ENCODE measurements around the gene PRSS36.

The PRSS36 gene

GRCh38 chr16:31113121-31114120, 36.4 kb downstream of the PRSS36 start:
- Histone ChIP-seq H3K4me3 (no peak overlapping the region), H3K9me3 (ENCODE audit: low read depth, low read length) (no peaks in the 10 kb centered on the region), H3K36me3 (ENCODE audit: insufficient read depth, low read length) (peaks cover 27% of the 10 kb centered on the region; the same call in 1 of the 2 replicates), H3K27ac (0 out of 2 replicates have a peak overlapping the region, but pooled peaks have one; percentile 21), H3K9ac (ENCODE audit: insufficient read length) (no peak overlapping the region)
- TF ChIP-seq FOXP2 (optimal IDR thresholded peaks at IDR 0.05; ENCODE audit: control extremely low read depth, extremely low read length, insufficient read depth) = no peak
- TF ChIP-seq POLR2AphosphoS5 (IDR thresholded peaks at IDR 0.05; ENCODE audit: borderline replicate concordance, low read depth, low read length) = no peak
- TF ChIP-seq EZH2 (IDR thresholded peaks at IDR 0.05) = no peak
- DNase-seq (ENCODE audit: low read depth, low spot score) = no peak

- H3K4me3 ChIP-seq = no peak overlapping the region
- H3K36me3 ChIP-seq (ENCODE audit: insufficient read depth, low read length) = peaks cover 27% of the 10 kb centered on the region; the same call in 1 of the 2 replicates
- H3K27ac ChIP-seq = no peak overlapping the region
- no peak overlapping the region for H3K9ac ChIP-seq (ENCODE audit: insufficient read length)
- TF ChIP-seq FOXP2 (optimal IDR thresholded peaks at IDR 0.05; ENCODE audit: control extremely low read depth, extremely low read length, insufficient read depth) (no peak), POLR2AphosphoS5 (IDR thresholded peaks at IDR 0.05; ENCODE audit: borderline replicate concordance, low read depth, low read length) (no peak), EZH2 (IDR thresholded peaks at IDR 0.05) (no peak)
- DNase-seq (ENCODE audit: low read depth, low spot score) = no peak
- H3K9me3 ChIP-seq (ENCODE audit: low read depth, low read length) = no peaks in the 10 kb centered on the region
These were observed 37.2 kb downstream of the PRSS36 start for GRCh38 chr16:31112711-31113110.

GRCh38 chr16:31111881-31112466, 37.9 kb downstream of the PRSS36 start:
- no peak overlapping the region for H3K4me3 ChIP-seq
- H3K36me3 ChIP-seq (ENCODE audit: insufficient read depth, low read length) = peaks cover 27% of the 10 kb centered on the region; the same call in 1 of the 2 replicates
- DNase-seq (ENCODE audit: low read depth, low spot score) = no peak
- H3K9ac ChIP-seq (ENCODE audit: insufficient read length) = no peak overlapping the region
- no peaks in the 10 kb centered on the region for H3K9me3 ChIP-seq (ENCODE audit: low read depth, low read length)
- H3K27ac ChIP-seq = no peak overlapping the region
- TF ChIP-seq EZH2 (IDR thresholded peaks at IDR 0.05) (no peak), FOXP2 (optimal IDR thresholded peaks at IDR 0.05; ENCODE audit: control extremely low read depth, extremely low read length, insufficient read depth) (no peak), POLR2AphosphoS5 (IDR thresholded peaks at IDR 0.05; ENCODE audit: borderline replicate concordance, low read depth, low read length) (no peak)

- no peak overlapping the region for H3K27ac ChIP-seq
- no peaks in the 10 kb centered on the region for H3K9me3 ChIP-seq (ENCODE audit: low read depth, low read length)
- H3K36me3 ChIP-seq (ENCODE audit: insufficient read depth, low read length) = peaks cover 27% of the 10 kb centered on the region; the same call in 1 of the 2 replicates
- DNase-seq (ENCODE audit: low read depth, low spot score) = no peak
- H3K9ac ChIP-seq (ENCODE audit: insufficient read length) = no peak overlapping the region
- no peak overlapping the region for H3K4me3 ChIP-seq
- no peak for TF ChIP-seq EZH2 (IDR thresholded peaks at IDR 0.05)
- no peak for TF ChIP-seq FOXP2 (optimal IDR thresholded peaks at IDR 0.05; ENCODE audit: control extremely low read depth, extremely low read length, insufficient read depth)
- no peak for TF ChIP-seq POLR2AphosphoS5 (IDR thresholded peaks at IDR 0.05; ENCODE audit: borderline replicate concordance, low read depth, low read length)
These were observed 39.5 kb downstream of the PRSS36 start for GRCh38 chr16:31110106-31111034.

GRCh38 chr16:31109622-31110021, 40.2 kb downstream of the PRSS36 start:
- peaks cover 27% of the 10 kb centered on the region; the same call in 1 of the 2 replicates for H3K36me3 ChIP-seq (ENCODE audit: insufficient read depth, low read length)
- H3K9me3 ChIP-seq (ENCODE audit: low read depth, low read length) = no peaks in the 10 kb centered on the region
- no peak for TF ChIP-seq FOXP2 (optimal IDR thresholded peaks at IDR 0.05; ENCODE audit: control extremely low read depth, extremely low read length, insufficient read depth)
- TF ChIP-seq POLR2AphosphoS5 (IDR thresholded peaks at IDR 0.05; ENCODE audit: borderline replicate concordance, low read depth, low read length) = no peak
- TF ChIP-seq EZH2 (IDR thresholded peaks at IDR 0.05) = no peak
- no peak overlapping the region for H3K27ac ChIP-seq
- H3K4me3 ChIP-seq = no peak overlapping the region
- H3K9ac ChIP-seq (ENCODE audit: insufficient read length) = no peak overlapping the region
- DNase-seq (ENCODE audit: low read depth, low spot score) = no peak

- H3K27ac ChIP-seq = no peak overlapping the region
- no peak for DNase-seq (ENCODE audit: low read depth, low spot score)
- H3K4me3 ChIP-seq = peak overlapping the region; percentile 95
- H3K9ac ChIP-seq (ENCODE audit: insufficient read length) = peak overlapping the region; percentile 81
- H3K9me3 ChIP-seq (ENCODE audit: low read depth, low read length) = no peaks in the 10 kb centered on the region
- TF ChIP-seq POLR2AphosphoS5 (IDR thresholded peaks at IDR 0.05; ENCODE audit: borderline replicate concordance, low read depth, low read length) (no peak), EZH2 (IDR thresholded peaks at IDR 0.05) (no peak), FOXP2 (optimal IDR thresholded peaks at IDR 0.05; ENCODE audit: control extremely low read depth, extremely low read length, insufficient read depth) (no peak)
- peaks cover 27% of the 10 kb centered on the region; the same call in 1 of the 2 replicates for H3K36me3 ChIP-seq (ENCODE audit: insufficient read depth, low read length)
These were observed 40.9 kb downstream of the PRSS36 start for GRCh38 chr16:31108794-31109558.
